ENCODE results near the gene PIGV. TPM values are rescaled to one million over a fixed set of nuclear protein-coding genes. Genes with fewer than 3 reads are reported as not detected.

The PIGV gene
- total and polyA plus RNA-seq, 2 of the 4 experiments (the other 2 are of a cell fraction): 7.2 to 10.6 TPM

GRCh38 chr1:26767714-26768113 lies 20.0 kb upstream of the PIGV start:
- CTCF ChIA-PET: no interaction called here
- intact Hi-C loops (cut with micrococcal nuclease) (loop anchor here (5.0 kb wide), 1 partner anchor 35 kb away; no protein-coding TSS in a partner anchor), in situ Hi-C loops (cut with MboI; ENCODE audit: low sequenced_read_pairs) (no loop called here), dilution Hi-C loops (cut with HindIII; ENCODE audit: low sequenced_read_pairs, unreplicated experiment) (no loop called here)
- no peak overlapping the region for H2BK15ac ChIP-seq (ENCODE audit: low read depth, low read length)
- POLR2A ChIA-PET (ENCODE audit: unreplicated experiment): no interaction called here
- peaks cover 29% of the 10 kb centered on the region for H4K20me1 ChIP-seq (ENCODE audit: insufficient read depth, low read length)
- DNase-seq (peak; percentile 13), ATAC-seq (ENCODE audit: low read depth) (no peak)
- H3K23ac ChIP-seq (ENCODE audit: low read depth, low read length): 0 out of 2 replicates have a peak overlapping the region, but pooled peaks have one; percentile 2
- H3K56ac ChIP-seq (ENCODE audit: extremely low read depth, insufficient read depth, low read length): no peak overlapping the region
- no peak overlapping the region for H2BK120ac ChIP-seq (ENCODE audit: low read depth, low read length)
- TF ChIP-seq MAFK (IDR thresholded peaks at IDR 0.05; ENCODE audit: low read depth, low read length) (no peak), CHD1 (IDR thresholded peaks at IDR 0.05; ENCODE audit: low read depth, low read length) (no peak)
- peaks cover 38% of the 10 kb centered on the region for H3K9me1 ChIP-seq (ENCODE audit: insufficient read depth, low read length)
- no peak overlapping the region for H4K8ac ChIP-seq (ENCODE audit: low read depth in 2 of 2, low read length in 2 of 2)
- H3K27me3 ChIP-seq (ENCODE audit: control insufficient read depth, insufficient read depth, low read length): no peaks in the 10 kb centered on the region
- H3K9me3 ChIP-seq (ENCODE audit: control insufficient read depth, insufficient read depth, low read length): no peaks in the 10 kb centered on the region
- H3K4ac ChIP-seq (ENCODE audit: low read depth, low read length): no peak overlapping the region
- H4K91ac ChIP-seq (ENCODE audit: insufficient read depth, low read depth, low read length): no peak overlapping the region
- no TSS peak for BruUV-seq (replicated peaks)
- peaks cover 36 to 70% of the 10 kb centered on the region in 2 experiments for H3K79me1 ChIP-seq (ENCODE audit: low read depth in 1 of 2, low read length in 2 of 2)
- no peak overlapping the region for H3K27ac ChIP-seq (ENCODE audit: insufficient read depth, low read length)
- H3K18ac ChIP-seq (ENCODE audit: low read depth, low read length): no peak overlapping the region
- no peak overlapping the region for H2BK20ac ChIP-seq (ENCODE audit: low read depth, low read length)
- H3K4me1 ChIP-seq (ENCODE audit: control insufficient read depth, insufficient read depth, low read length): peaks cover 26% of the 10 kb centered on the region
- no peak overlapping the region for H3K4me2 ChIP-seq (ENCODE audit: low read depth, low read length)
- no peak overlapping the region for H2BK5ac ChIP-seq (ENCODE audit: low read depth, low read length, poor library complexity, severe bottlenecking)
- H3K36me3 ChIP-seq (ENCODE audit: control insufficient read depth, insufficient read depth, low read length): peaks cover 54% of the 10 kb centered on the region
- no peak overlapping the region for H2AK9ac ChIP-seq (replicated peaks; ENCODE audit: low read depth, low read length, poor library complexity)
- H3K14ac ChIP-seq (replicated peaks; ENCODE audit: low read depth, low read length): 0 out of 2 replicates have a peak overlapping the region, but pooled peaks have one; percentile 2
- WGBS, 2 experiments (ENCODE audit: extremely low coverage in 2 of 2, insufficient read length in 1 of 2): 100% methylated on average over 1 of the region's 4 CpGs; no CpG with 5 or more reads in 1 of the 2 experiments
- no peak overlapping the region for H3K4me3 ChIP-seq (ENCODE audit: insufficient read depth, low read depth, low read length)
- H2AFZ ChIP-seq (replicated peaks; ENCODE audit: low read length, poor library complexity): no peak overlapping the region
- no peak overlapping the region for H3K9ac ChIP-seq (ENCODE audit: low read depth, low read length)
- H4K5ac ChIP-seq (ENCODE audit: low read depth, low read length): no peak overlapping the region
- H2AK5ac ChIP-seq (ENCODE audit: low read depth, low read length): no peak overlapping the region; the same call in 1 of the 2 replicates
